ENCODE results near the gene DOCK4.

Gene DOCK4

GRCh38 chr7:112047421-112047820 lies 158.8 kb downstream of the DOCK4 start:
- DNase-seq, result no peak

DNA sequence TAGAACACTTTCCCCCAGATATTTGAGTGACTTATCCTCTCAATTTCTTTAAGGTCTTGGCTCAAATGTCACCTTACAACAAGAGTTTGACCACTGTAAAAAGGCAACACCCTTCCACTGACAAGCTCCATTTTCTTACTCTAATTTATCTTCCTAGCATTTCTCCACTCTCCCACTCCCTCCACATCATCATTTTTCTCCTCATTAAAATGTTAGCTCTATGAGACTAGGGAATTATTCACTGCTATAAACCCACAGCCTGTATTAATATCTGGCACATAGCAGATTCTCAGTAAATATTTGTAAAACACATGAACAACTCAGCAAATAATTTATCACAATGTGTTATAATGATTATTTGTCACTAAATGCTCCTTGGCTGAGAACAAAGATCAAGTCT lies 161.0 kb downstream of the DOCK4 start:
- no peak for DNase-seq

DNA sequence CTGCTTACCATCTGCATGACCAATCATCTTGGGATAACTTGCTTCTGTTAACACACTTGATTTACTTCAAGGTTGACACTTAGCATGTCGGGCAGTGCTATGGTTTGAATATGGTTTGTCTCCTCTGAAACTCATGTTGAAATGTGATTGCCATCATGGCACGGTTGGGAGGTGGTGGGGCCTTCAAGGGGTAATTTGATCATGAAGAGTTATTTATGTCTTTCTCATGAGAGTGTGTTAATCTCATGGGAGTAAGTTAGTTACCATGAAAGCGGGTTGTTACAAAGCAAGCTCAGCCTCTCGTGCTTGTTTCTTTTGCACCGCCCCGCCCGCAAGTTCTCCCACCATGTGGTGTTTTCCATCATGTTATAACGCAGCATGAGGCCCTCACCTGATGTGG lies 163.6 kb downstream of the DOCK4 start:
- no peak for DNase-seq

GRCh38 chr7:112038353-112038752 lies 167.8 kb downstream of the DOCK4 start:
- no peak for DNase-seq

- DNase-seq, result no peak
These were observed 170.1 kb downstream of the DOCK4 start for GRCh38 chr7:112036071-112036470.

GRCh38 chr7:112031689-112032088 lies 174.5 kb downstream of the DOCK4 start:
- no peak for DNase-seq

- DNase-seq, result no peak
These were observed 180.6 kb downstream of the DOCK4 start for GRCh38 chr7:112025556-112025955.

GRCh38 chr7:112023786-112024185 lies 182.4 kb downstream of the DOCK4 start:
- no peak for DNase-seq

GRCh38 chr7:112023282-112023681 lies 182.9 kb downstream of the DOCK4 start:
- no peak for DNase-seq

- DNase-seq, result no peak
These were observed 184.1 kb downstream of the DOCK4 start for GRCh38 chr7:112022128-112022527.

- DNase-seq, result no peak
These were observed 184.7 kb downstream of the DOCK4 start for GRCh38 chr7:112021379-112022044.

- no peak for DNase-seq
These were observed 185.4 kb downstream of the DOCK4 start for GRCh38 chr7:112020800-112021199.

GRCh38 chr7:112019932-112020331 lies 186.3 kb downstream of the DOCK4 start:
- DNase-seq, result no peak

- DNase-seq, result no peak
These were observed 187.7 kb downstream of the DOCK4 start for GRCh38 chr7:112018305-112019030.

- no peak for DNase-seq
These were observed 191.1 kb downstream of the DOCK4 start for GRCh38 chr7:112015146-112015545.

DNA sequence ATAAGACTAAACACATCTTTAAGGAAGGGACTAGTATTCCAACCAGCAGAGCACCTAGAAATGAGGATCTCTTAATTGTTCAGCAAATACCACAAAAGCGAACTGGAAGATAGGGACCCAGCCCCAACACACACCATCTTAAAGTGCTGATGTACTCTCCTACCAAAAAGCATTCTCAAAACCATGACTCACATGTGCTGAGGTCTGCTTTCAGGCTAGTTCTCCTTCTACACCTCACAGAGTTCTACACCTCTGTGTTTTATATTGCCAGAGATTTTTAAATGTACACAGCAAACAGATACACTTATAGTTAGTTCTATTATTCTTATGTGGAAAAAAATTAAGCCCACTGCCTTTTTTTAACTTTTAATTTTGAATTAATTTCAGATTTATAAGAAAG lies 191.9 kb downstream of the DOCK4 start:
- no peak for DNase-seq

DNA sequence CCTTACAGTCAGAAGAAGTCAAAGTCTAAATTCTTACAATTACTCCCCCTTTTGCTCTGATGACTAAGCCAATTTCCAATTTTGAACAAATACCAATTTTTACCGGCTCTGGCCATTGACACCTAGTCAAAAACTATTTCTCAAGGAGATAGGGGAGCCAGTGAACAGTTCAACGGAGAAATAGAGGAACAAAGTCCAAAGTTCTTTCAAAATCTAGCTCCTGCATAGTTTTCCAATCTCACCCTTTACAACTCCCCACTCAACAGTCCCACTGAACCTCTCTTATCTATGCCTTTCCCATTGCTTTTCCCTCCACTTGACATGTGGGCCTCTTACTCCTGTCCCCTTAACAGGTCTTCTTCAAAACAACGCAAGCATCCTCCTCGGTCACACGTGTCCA lies 192.9 kb downstream of the DOCK4 start:
- no peak for DNase-seq

DNA sequence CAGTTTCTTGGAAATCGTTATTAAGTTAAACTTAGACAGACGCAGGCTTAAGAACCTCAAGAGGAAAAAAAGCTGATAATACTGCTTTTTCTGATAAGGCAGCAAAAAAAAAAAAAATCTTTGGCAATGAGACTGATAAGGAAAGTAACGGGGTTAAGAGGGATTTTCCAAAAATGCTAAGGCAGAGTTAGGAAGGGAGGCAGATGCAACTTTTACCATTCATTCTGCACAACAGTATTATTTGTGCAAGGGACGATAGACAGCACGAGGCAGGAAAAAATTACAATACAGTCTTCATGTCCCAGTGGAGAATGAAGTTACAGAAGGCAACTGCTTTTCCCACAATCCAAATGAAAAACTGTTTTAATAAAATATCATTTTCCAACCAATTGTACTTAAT lies 194.0 kb downstream of the DOCK4 start:
- no peak for DNase-seq

DNA sequence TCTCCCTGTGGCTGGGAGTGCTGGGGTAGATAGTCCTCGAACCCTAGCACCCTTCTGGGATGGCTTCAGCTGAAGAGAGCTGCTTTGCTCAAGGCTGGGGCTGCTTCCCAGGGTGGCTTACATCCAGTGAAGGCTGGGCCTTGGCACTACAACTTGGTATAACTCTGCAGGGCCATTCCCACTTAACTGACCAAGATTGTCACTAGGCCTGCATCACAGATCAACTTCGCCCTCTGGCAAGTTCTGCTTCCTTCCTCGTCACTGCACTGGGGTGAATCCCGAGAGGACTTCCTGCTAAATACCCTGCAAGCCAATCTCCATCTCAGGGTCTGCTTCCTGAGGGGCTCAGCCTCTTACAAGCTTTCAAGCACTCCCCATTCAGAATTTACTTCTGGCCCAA lies 195.2 kb downstream of the DOCK4 start:
- DNase-seq, result no peak

GRCh38 chr7:112010109-112010508 lies 196.1 kb downstream of the DOCK4 start:
- no peak for DNase-seq

GRCh38 chr7:112009081-112009480 lies 197.1 kb downstream of the DOCK4 start:
- no peak for DNase-seq

DNA sequence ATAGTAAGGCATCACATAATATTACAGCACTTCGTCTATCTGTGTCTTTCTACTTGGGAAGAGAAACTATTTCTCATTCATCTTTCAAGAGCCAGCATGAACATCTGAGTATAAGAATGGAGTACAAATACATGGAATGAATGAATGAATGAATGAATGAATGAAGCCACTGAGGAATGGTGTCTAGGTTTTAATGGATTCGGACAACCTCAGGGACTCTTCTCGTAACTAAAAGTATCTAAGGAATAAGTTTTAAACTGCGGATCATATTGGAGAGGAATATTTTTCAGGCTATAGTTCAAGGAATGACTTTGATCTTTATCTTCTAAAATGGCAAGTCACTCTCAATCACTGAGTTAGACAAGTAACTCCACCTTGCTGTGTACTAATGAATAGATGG lies 199.0 kb downstream of the DOCK4 start:
- no peak for DNase-seq

- DNase-seq, result no peak
These were observed 200.1 kb downstream of the DOCK4 start for GRCh38 chr7:112006071-112006470.

GRCh38 chr7:112005205-112005775 lies 200.9 kb downstream of the DOCK4 start:
- DNase-seq, result no peak

Data from RPMI8226 (cell line).